Endodermal cell (in vitro differentiated cells): ENCODE results near the gene VIPR2. TPM values are rescaled to one million over a fixed set of nuclear protein-coding genes. Genes with fewer than 3 reads are reported as not detected.

Experiments used
- DNase-seq: peaks from one replicate; pipeline ENCODE4 v3.0.0-alpha.2; 2017
- H3K27ac ChIP-seq: 2 replicates; pipeline ENCODE4 v1.5.1; 2013; ENCODE audit warnings: mild to moderate bottlenecking, low read depth, low read length, moderate library complexity
- H3K27me3 ChIP-seq: 2 replicates; pipeline ENCODE4 v1.6.1; 2013; ENCODE audit warnings: mild to moderate bottlenecking, low read length, moderate library complexity; ENCODE audit not compliant: insufficient read depth, control insufficient read depth, poor library complexity, severe bottlenecking
- H3K36me3 ChIP-seq: 2 replicates; pipeline ENCODE4 v1.7.0; 2013; ENCODE audit warnings: mild to moderate bottlenecking, low read length, moderate library complexity; ENCODE audit not compliant: control insufficient read depth, insufficient read depth
- H3K4me1 ChIP-seq: one replicate; pipeline ENCODE4 v1.7.0; 2013; ENCODE audit warnings: low read length; ENCODE audit not compliant: control insufficient read depth, insufficient read depth
- H3K4me3 ChIP-seq: 2 replicates; pipeline ENCODE4 v1.5.1; 2013; ENCODE audit warnings: mild to moderate bottlenecking, low read length, moderate library complexity
- H3K9ac ChIP-seq: 2 replicates; pipeline ENCODE4 v1.6.1; 2013; ENCODE audit warnings: mild to moderate bottlenecking, low read length, moderate library complexity; ENCODE audit not compliant: poor library complexity, severe bottlenecking; ENCODE audit errors: extremely low read depth
- H3K9me3 ChIP-seq: 2 replicates; pipeline ENCODE4 v1.6.1; 2013; ENCODE audit warnings: mild to moderate bottlenecking, low read length, moderate library complexity; ENCODE audit not compliant: control insufficient read depth
- H3K27ac Mint-ChIP-seq: 2 replicates; pipeline ENCODE4 v1.8.0; 2020; ENCODE audit warnings: mixed read lengths
- H3K27me3 Mint-ChIP-seq: 2 replicates; pipeline ENCODE4 v1.8.0; 2021; ENCODE audit warnings: mild to moderate bottlenecking, mixed read lengths; ENCODE audit not compliant: insufficient read depth
- H3K36me3 Mint-ChIP-seq: 2 replicates; pipeline ENCODE4 v1.8.0; 2020; ENCODE audit warnings: low read depth, mixed read lengths
- H3K4me1 Mint-ChIP-seq: 2 replicates; pipeline ENCODE4 v1.8.0; 2020; ENCODE audit warnings: mixed read lengths
- H3K4me3 Mint-ChIP-seq: 2 replicates; pipeline ENCODE4 v1.8.0; 2020; ENCODE audit warnings: mild to moderate bottlenecking, moderate library complexity, mixed read lengths
- H3K9me3 Mint-ChIP-seq: 2 replicates; pipeline ENCODE4 v1.8.0; 2020; ENCODE audit warnings: mild to moderate bottlenecking, mixed read lengths
- CTCF ChIP-seq: fragments of 200-600 bp; sonication (generic); conservative IDR thresholded peaks from 2 replicates; pipeline ENCODE4 v1.5.0; 2021; ENCODE audit warnings: antibody characterized with exemption, mild to moderate bottlenecking
- WGBS, 2 experiments: methylation state at CpG; one replicate each; pipeline versions ENCODE4 v1.1.5 to v1.1.7; 2013; ENCODE audit warnings: missing lambda C conversion rate in 2 of 2, mixed read lengths in 1 of 2; ENCODE audit not compliant: insufficient coverage in 1 of 2, insufficient read length in 1 of 2; 5-methylcytosine and 5-hydroxymethylcytosine counted together
- total RNA-seq, 2 donors: library from RNA; stranded (reverse); fragmentation: NEBNext Ultra II Directional in 1 of 2; extraction: Animal tissue kit (Norgen Biotek cat#: 25700) in 1 of 2; gene quantifications; 2 replicates in 1 of 2; 3 replicates in 1 of 2; pipeline ENCODE4 v1.2.1, GENCODE V29; 2021

VIPR2 gene
- total RNA-seq, 2 donors from 2014 or later = 0.64 to 1.8 TPM

- H3K4me1 ChIP-seq = no peaks in the 10 kb centered on the region
- no peak overlapping the region for H3K27ac ChIP-seq
- DNase-seq = no peak
- H3K27me3 ChIP-seq = no peaks in the 10 kb centered on the region
- peaks cover 8% of the 10 kb centered on the region for H3K9me3 ChIP-seq
- Mint-ChIP-seq H3K9me3 (peaks cover 8% of the 10 kb centered on the region), H3K27ac (no peak overlapping the region), H3K4me3 (no peak overlapping the region), H3K27me3 (peaks cover 8% of the 10 kb centered on the region), H3K4me1 (no peaks in the 10 kb centered on the region), H3K36me3 (no peaks in the 10 kb centered on the region)
- H3K36me3 ChIP-seq = no peaks in the 10 kb centered on the region
- 82% methylated on average over 3 to 4 of the region's 4 CpGs for WGBS, 2 experiments
- no peak for TF ChIP-seq CTCF
- no peak overlapping the region for H3K9ac ChIP-seq
- H3K4me3 ChIP-seq = no peak overlapping the region
These were observed 87.0 kb downstream of the VIPR2 start for GRCh38 chr7:159057647-159058046.

DNA sequence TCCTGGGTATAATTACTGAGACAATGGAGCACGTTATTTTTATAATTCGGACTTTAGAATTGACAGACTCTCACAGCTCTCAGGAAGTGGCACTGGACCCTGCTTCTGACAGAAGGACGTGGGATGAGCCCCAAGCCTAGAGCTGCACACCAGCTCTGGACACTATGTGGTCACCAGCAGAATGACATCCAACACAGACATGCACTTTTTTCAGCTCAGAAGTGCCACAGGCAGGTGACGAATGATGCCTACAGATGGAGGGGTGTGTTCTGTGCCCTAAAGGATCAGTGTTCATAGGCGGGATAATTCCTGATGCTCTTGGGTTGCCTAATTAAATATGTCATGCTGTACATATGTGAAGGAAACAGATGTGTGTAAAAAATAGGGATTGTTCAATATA is 87.9 kb downstream of the VIPR2 start:
- DNase-seq = no peak
- no peak overlapping the region for H3K27ac Mint-ChIP-seq
- 78 to 97% methylated on average over 3 to 5 of the region's 5 CpGs for WGBS, 2 experiments
- H3K4me3 Mint-ChIP-seq = no peak overlapping the region
- peaks cover 15% of the 10 kb centered on the region for H3K9me3 ChIP-seq
- no peak overlapping the region for H3K27ac ChIP-seq
- H3K27me3 Mint-ChIP-seq = peaks cover 3% of the 10 kb centered on the region
- H3K4me1 ChIP-seq = no peaks in the 10 kb centered on the region
- H3K27me3 ChIP-seq = no peaks in the 10 kb centered on the region
- no peaks in the 10 kb centered on the region for H3K36me3 Mint-ChIP-seq
- no peaks in the 10 kb centered on the region for H3K4me1 Mint-ChIP-seq
- no peaks in the 10 kb centered on the region for H3K36me3 ChIP-seq
- no peak overlapping the region for H3K4me3 ChIP-seq
- H3K9me3 Mint-ChIP-seq = peaks cover 6% of the 10 kb centered on the region
- TF ChIP-seq CTCF = no peak
- no peak overlapping the region for H3K9ac ChIP-seq

DNA sequence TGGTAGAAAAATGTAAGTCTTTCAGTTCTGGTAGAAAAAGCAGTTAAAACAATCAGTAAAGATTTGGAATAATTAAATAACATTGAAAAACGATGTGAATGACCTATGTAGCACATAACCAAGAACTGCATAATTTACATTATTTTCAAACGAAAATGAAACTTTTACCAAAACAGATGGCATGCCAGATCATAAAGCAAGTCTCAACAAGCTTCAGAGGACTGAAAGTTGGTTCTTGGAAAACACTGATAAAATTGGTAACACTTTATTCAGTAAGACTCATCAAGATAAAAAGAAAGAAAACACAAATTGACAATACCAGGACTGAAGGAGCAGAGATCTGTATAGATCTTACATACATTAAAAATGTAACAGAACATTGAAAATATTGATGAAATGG is 92.8 kb downstream of the VIPR2 start:
- peaks cover 3% of the 10 kb centered on the region for H3K4me1 Mint-ChIP-seq
- DNase-seq = no peak
- H3K4me3 Mint-ChIP-seq = no peak overlapping the region
- H3K27ac Mint-ChIP-seq = no peak overlapping the region
- 42% methylated on average over 2 of the region's 2 CpGs; no CpG with 5 or more reads in 1 of the 2 experiments for WGBS, 2 experiments
- no peak overlapping the region for H3K9ac ChIP-seq
- H3K9me3 Mint-ChIP-seq = peaks cover 6% of the 10 kb centered on the region
- peaks cover 19% of the 10 kb centered on the region for H3K9me3 ChIP-seq
- no peaks in the 10 kb centered on the region for H3K27me3 ChIP-seq
- H3K27ac ChIP-seq = no peak overlapping the region
- no peaks in the 10 kb centered on the region for H3K4me1 ChIP-seq
- H3K36me3 ChIP-seq = no peaks in the 10 kb centered on the region
- H3K4me3 ChIP-seq = no peak overlapping the region
- H3K27me3 Mint-ChIP-seq = peaks cover 3% of the 10 kb centered on the region
- H3K36me3 Mint-ChIP-seq = no peaks in the 10 kb centered on the region
- no peak for TF ChIP-seq CTCF
